ENCODE measurements around the gene MREG.
"Not testable (repeated sequence)": the region's sequence is repeated elsewhere in the genome, so short reads cannot be mapped to it uniquely, and the experiment has no call there.

Gene MREG

DNA sequence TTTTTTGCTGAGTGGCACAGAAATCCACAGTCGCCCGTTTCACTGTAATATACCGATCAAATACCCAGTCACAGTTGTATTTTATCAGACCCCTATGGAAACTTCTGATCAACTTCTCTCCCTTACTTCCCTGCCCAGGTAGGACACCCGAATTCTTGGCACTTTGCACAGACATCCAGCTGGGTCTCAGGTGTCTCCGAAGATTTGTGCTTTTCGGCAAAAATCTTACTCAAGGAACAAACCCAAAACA lies 596 bp downstream of the MREG start:
- no peaks in the 10 kb centered on the region for H3K27me3 ChIP-seq (ENCODE audit: insufficient read depth, low read length, poor library complexity, severe bottlenecking)
- H3K9me2 ChIP-seq (replicated peaks; ENCODE audit: low read depth, low read length) = no peaks in the 10 kb centered on the region
- no peaks in the 10 kb centered on the region for H3K9me3 ChIP-seq (ENCODE audit: insufficient read depth, low read depth, low read length)
- no peaks in the 10 kb centered on the region for H3K36me3 ChIP-seq (ENCODE audit: insufficient read depth, low read length)
- peaks cover 15% of the 10 kb centered on the region for H4K20me1 ChIP-seq (ENCODE audit: insufficient read depth, low read length, poor library complexity, severe bottlenecking)
- H3K4me2 ChIP-seq (ENCODE audit: low read depth, low read length, poor library complexity, severe bottlenecking) = peak overlapping the region; percentile 89
- peak overlapping the region; percentile 88 for H3K9ac ChIP-seq (ENCODE audit: low read depth, low read length, poor library complexity, severe bottlenecking)
- 0 out of 2 replicates have a peak, but pooled peaks cover 3% of the 10 kb centered on the region for H3F3A ChIP-seq (ENCODE audit: low read depth)
- H2AFZ ChIP-seq (ENCODE audit: low read length) = peak overlapping the region; percentile 60
- peak overlapping the region; percentile 95 for H3K4me3 ChIP-seq (ENCODE audit: low read length, poor library complexity, severe bottlenecking)
- H3K79me2 ChIP-seq (ENCODE audit: insufficient read depth, low read length) = peaks cover 54% of the 10 kb centered on the region
- H3K4me1 ChIP-seq (ENCODE audit: insufficient read depth, low read length, poor library complexity, severe bottlenecking) = peaks cover 57% of the 10 kb centered on the region
- TF ChIP-seq EZH2phosphoT487 (IDR thresholded peaks at IDR 0.05; ENCODE audit: borderline replicate concordance) (no peak), CTCF (conservative IDR thresholded peaks at IDR 0.05; ENCODE audit: low read length) (no peak)

DNA sequence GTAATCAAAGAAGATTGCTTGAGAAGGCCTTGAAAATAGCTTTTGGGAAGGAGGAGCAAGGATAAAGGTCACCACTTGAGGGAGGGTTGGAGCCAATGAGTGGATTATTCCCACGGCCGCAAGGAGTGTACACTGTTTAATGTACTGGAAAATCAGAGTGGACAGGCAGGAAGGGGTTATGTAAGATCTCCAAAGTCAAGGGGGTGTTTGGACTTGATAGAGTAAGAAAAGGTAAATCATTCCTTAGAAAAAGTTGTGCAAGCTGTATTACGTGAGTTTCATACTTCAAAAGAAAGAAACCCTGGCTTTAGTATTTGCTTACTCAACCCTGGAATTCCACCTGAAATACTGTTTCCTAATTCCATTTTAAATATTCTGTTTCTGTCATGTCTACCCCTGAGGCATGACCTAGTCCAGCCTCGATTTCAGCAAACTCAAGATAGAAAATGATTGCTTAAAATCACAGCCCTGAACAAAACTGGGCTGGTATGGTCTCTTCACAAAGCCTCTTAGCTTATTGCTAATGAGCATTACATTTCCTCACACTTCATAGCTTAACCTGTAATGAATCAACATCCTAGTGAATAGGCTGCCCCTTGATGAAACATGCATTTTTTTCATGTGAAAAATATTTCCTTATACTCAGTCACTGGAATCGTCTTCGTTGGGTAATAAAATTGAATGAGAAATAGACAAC lies 1.1 kb downstream of the MREG start:
- TF ChIP-seq CTCF (conservative IDR thresholded peaks at IDR 0.05; ENCODE audit: low read length) (no peak), EZH2phosphoT487 (IDR thresholded peaks at IDR 0.05; ENCODE audit: borderline replicate concordance) (no peak)
- peaks cover 52% of the 10 kb centered on the region for H3K4me1 ChIP-seq (ENCODE audit: insufficient read depth, low read length, poor library complexity, severe bottlenecking)
- H3K79me2 ChIP-seq (ENCODE audit: insufficient read depth, low read length) = peaks cover 54% of the 10 kb centered on the region
- peak overlapping the region; percentile 60; the same call in 1 of the 2 replicates for H2AFZ ChIP-seq (ENCODE audit: low read length)
- peak overlapping the region; percentile 89 for H3K4me2 ChIP-seq (ENCODE audit: low read depth, low read length, poor library complexity, severe bottlenecking)
- no peaks in the 10 kb centered on the region for H3K9me3 ChIP-seq (ENCODE audit: insufficient read depth, low read depth, low read length)
- peak overlapping the region; percentile 95 for H3K4me3 ChIP-seq (ENCODE audit: low read length, poor library complexity, severe bottlenecking)
- H3K9ac ChIP-seq (ENCODE audit: low read depth, low read length, poor library complexity, severe bottlenecking) = peak overlapping the region; percentile 88
- no peaks in the 10 kb centered on the region for H3K27me3 ChIP-seq (ENCODE audit: insufficient read depth, low read length, poor library complexity, severe bottlenecking)
- 0 out of 2 replicates have a peak, but pooled peaks cover 3% of the 10 kb centered on the region for H3F3A ChIP-seq (ENCODE audit: low read depth)
- H3K9me2 ChIP-seq (replicated peaks; ENCODE audit: low read depth, low read length) = no peaks in the 10 kb centered on the region
- no peaks in the 10 kb centered on the region for H3K36me3 ChIP-seq (ENCODE audit: insufficient read depth, low read length)
- peaks cover 15% of the 10 kb centered on the region for H4K20me1 ChIP-seq (ENCODE audit: insufficient read depth, low read length, poor library complexity, severe bottlenecking)

GRCh38 chr2:216009215-216009614 lies 4.1 kb downstream of the MREG start:
- Histone ChIP-seq H3K79me2 (ENCODE audit: insufficient read depth, low read length) (peaks cover 77% of the 10 kb centered on the region), H3F3A (ENCODE audit: low read depth) (peaks cover 10% of the 10 kb centered on the region), H3K4me1 (ENCODE audit: insufficient read depth, low read length, poor library complexity, severe bottlenecking) (peaks cover 57% of the 10 kb centered on the region), H3K4me3 (ENCODE audit: low read length, poor library complexity, severe bottlenecking) (peak overlapping the region; percentile 19), H3K4me2 (ENCODE audit: low read depth, low read length, poor library complexity, severe bottlenecking) (peak overlapping the region; percentile 89), H4K20me1 (ENCODE audit: insufficient read depth, low read length, poor library complexity, severe bottlenecking) (peaks cover 15% of the 10 kb centered on the region)
- not testable (repeated sequence) for H3K36me3 ChIP-seq (ENCODE audit: insufficient read depth, low read length); H3K27me3 ChIP-seq (ENCODE audit: insufficient read depth, low read length, poor library complexity, severe bottlenecking); H3K9me3 ChIP-seq (ENCODE audit: insufficient read depth, low read depth, low read length); H2AFZ ChIP-seq (ENCODE audit: low read length); H3K9ac ChIP-seq (ENCODE audit: low read depth, low read length, poor library complexity, severe bottlenecking); H3K9me2 ChIP-seq (replicated peaks; ENCODE audit: low read depth, low read length)

DNA sequence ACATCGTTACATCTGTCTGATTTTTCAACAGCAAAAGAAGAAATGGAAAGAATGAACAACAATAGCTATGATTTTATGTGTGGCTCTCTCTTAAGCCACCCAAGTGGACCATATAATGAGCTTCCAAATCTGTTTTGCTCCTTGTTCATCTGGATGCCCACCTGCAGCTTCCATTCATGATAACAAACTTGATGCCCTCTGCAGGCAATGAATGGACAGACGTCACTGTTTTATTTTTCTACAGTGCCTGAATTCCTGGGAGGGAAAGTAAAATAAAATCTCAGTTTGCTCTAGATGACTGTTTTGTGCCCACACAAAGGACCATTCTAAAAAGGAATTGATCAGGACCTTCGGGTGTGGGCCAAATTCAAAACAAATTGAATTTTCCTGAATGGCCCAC lies 5.0 kb downstream of the MREG start:
- TF ChIP-seq EZH2phosphoT487 (IDR thresholded peaks at IDR 0.05; ENCODE audit: borderline replicate concordance) = no peak
- TF ChIP-seq CTCF (conservative IDR thresholded peaks at IDR 0.05; ENCODE audit: low read length) = peak; percentile 58
- Histone ChIP-seq H3F3A (ENCODE audit: low read depth) (peaks cover 10% of the 10 kb centered on the region), H3K4me3 (ENCODE audit: low read length, poor library complexity, severe bottlenecking) (no peak overlapping the region), H3K79me2 (ENCODE audit: insufficient read depth, low read length) (peaks cover 82% of the 10 kb centered on the region), H2AFZ (ENCODE audit: low read length) (no peak overlapping the region), H3K4me2 (ENCODE audit: low read depth, low read length, poor library complexity, severe bottlenecking) (peak overlapping the region; percentile 21), H4K20me1 (ENCODE audit: insufficient read depth, low read length, poor library complexity, severe bottlenecking) (peaks cover 15% of the 10 kb centered on the region), H3K9me3 (ENCODE audit: insufficient read depth, low read depth, low read length) (no peaks in the 10 kb centered on the region), H3K4me1 (ENCODE audit: insufficient read depth, low read length, poor library complexity, severe bottlenecking) (peaks cover 59% of the 10 kb centered on the region), H3K27me3 (ENCODE audit: insufficient read depth, low read length, poor library complexity, severe bottlenecking) (no peaks in the 10 kb centered on the region), H3K9ac (ENCODE audit: low read depth, low read length, poor library complexity, severe bottlenecking) (no peak overlapping the region), H3K36me3 (ENCODE audit: insufficient read depth, low read length) (no peaks in the 10 kb centered on the region), H3K9me2 (replicated peaks; ENCODE audit: low read depth, low read length) (no peaks in the 10 kb centered on the region)
